Smooth muscle cell (in vitro differentiated cells): ENCODE results near the gene LSP1. TPM values are rescaled to one million over a fixed set of nuclear protein-coding genes. Genes with fewer than 3 reads are reported as not detected.

Experiments
- DNase-seq: peaks from one replicate; lab custom pipeline; 2025; ENCODE audit not compliant: unreplicated experiment; lab: John Stamatoyannopoulos, UW
- H2AFZ ChIP-seq: fragments of 200-600 bp; sonication (generic); 2 replicates; pipeline ENCODE4 v1.6.0; 2016; ENCODE audit warnings: antibody characterized with exemption, low read depth, mild to moderate bottlenecking
- H3F3A ChIP-seq: fragments of 200-600 bp; sonication (generic); 2 replicates; pipeline ENCODE4 v1.6.0; 2017; ENCODE audit warnings: antibody characterized with exemption, low read depth
- H3K27ac ChIP-seq: fragments of 200-600 bp; sonication (generic); 2 replicates; pipeline ENCODE4 v1.5.1; 2016; ENCODE audit warnings: low read depth, mild to moderate bottlenecking
- H3K27me3 ChIP-seq: fragments of 200-600 bp; sonication (generic); 2 replicates; pipeline ENCODE4 v1.6.1; 2016; ENCODE audit warnings: low read depth, mild to moderate bottlenecking
- H3K36me3 ChIP-seq: fragments of 200-600 bp; sonication (generic); 2 replicates; pipeline ENCODE4 v1.5.1; 2016; ENCODE audit warnings: low read depth
- H3K4me1 ChIP-seq: fragments of 200-600 bp; sonication (generic); 2 replicates; pipeline ENCODE4 v1.5.1; 2016; ENCODE audit warnings: low read depth
- H3K4me2 ChIP-seq: fragments of 200-600 bp; sonication (generic); 2 replicates; pipeline ENCODE4 v1.6.0; 2016; ENCODE audit warnings: mild to moderate bottlenecking
- H3K4me3 ChIP-seq: fragments of 200-600 bp; sonication (generic); 2 replicates; pipeline ENCODE4 v1.5.1; 2016; ENCODE audit warnings: mild to moderate bottlenecking
- H3K79me2 ChIP-seq: fragments of 200-600 bp; sonication (generic); 2 replicates; pipeline ENCODE4 v1.6.0; 2016; ENCODE audit warnings: low read depth, mild to moderate bottlenecking
- H3K9ac ChIP-seq: fragments of 200-600 bp; sonication (generic); 2 replicates; pipeline ENCODE4 v1.6.0; 2016; ENCODE audit warnings: low read depth
- H3K9me3 ChIP-seq: fragments of 200-600 bp; sonication (generic); replicated peaks from 2 replicates; pipeline ENCODE4 v1.5.1; 2016; ENCODE audit warnings: low read depth
- H4K20me1 ChIP-seq: fragments of 200-600 bp; sonication (generic); 2 replicates; pipeline ENCODE4 v1.6.0; 2016; ENCODE audit warnings: low read depth
- WGBS: methylation state at CpG from one replicate; pipeline ENCODE4 v1.1.7; 2016; ENCODE audit warnings: low lambda C conversion rate; 5-methylcytosine and 5-hydroxymethylcytosine counted together
- polyA plus RNA-seq: library from polyadenylated mRNA; unstranded; fragments of >200 nt; fragmentation: Nextera tagmentation; extraction: Ambion mirVana; gene quantifications from 2 replicates; pipeline ENCODE4 v1.2.1, GENCODE V29; 2016
- total RNA-seq: library from RNA; depleted of rRNA; stranded (reverse); fragments of >200 nt; gene quantifications from 2 replicates; pipeline ENCODE4 v1.2.3, GENCODE V29; 2014
- TF ChIP-seq, protein P1 (sequence below): fragments of 200-600 bp; sonication (generic); IDR thresholded peaks from 2 replicates; pipeline ENCODE4 v1.5.1; 2017; ENCODE audit warnings: borderline replicate concordance, mild to moderate bottlenecking, antibody characterized with exemption; ENCODE audit not compliant: insufficient read depth, poor library complexity, severe bottlenecking

The LSP1 gene
- total and polyA plus RNA-seq, 2 experiments from 2014 or later = 2.1 to 13.7 TPM

GRCh38 chr11:1879342-1879940 lies 26.6 kb downstream of the LSP1 start:
- WGBS = 90% methylated on average over 13 of the region's 13 CpGs
- peak overlapping the region; percentile 89 for H3K27ac ChIP-seq

GRCh38 chr11:1879941-1880720 lies 27.2 kb downstream of the LSP1 start:
- H3K79me2 ChIP-seq = no peaks in the 10 kb centered on the region
- peak overlapping the region; percentile 72 for H2AFZ ChIP-seq
- no peaks in the 10 kb centered on the region for H3K27me3 ChIP-seq
- H3K27ac ChIP-seq = peak overlapping the region; percentile 89
- H3K9me3 ChIP-seq = no peaks in the 10 kb centered on the region
- peak overlapping the region; percentile 78 for H3K9ac ChIP-seq
- H3K36me3 ChIP-seq = no peaks in the 10 kb centered on the region
- DNase-seq = no peak
- no peaks in the 10 kb centered on the region for H3F3A ChIP-seq
- 87% methylated on average over 29 of the region's 32 CpGs for WGBS
- H3K4me3 ChIP-seq = no peak overlapping the region
- TF ChIP-seq, protein P1, sequence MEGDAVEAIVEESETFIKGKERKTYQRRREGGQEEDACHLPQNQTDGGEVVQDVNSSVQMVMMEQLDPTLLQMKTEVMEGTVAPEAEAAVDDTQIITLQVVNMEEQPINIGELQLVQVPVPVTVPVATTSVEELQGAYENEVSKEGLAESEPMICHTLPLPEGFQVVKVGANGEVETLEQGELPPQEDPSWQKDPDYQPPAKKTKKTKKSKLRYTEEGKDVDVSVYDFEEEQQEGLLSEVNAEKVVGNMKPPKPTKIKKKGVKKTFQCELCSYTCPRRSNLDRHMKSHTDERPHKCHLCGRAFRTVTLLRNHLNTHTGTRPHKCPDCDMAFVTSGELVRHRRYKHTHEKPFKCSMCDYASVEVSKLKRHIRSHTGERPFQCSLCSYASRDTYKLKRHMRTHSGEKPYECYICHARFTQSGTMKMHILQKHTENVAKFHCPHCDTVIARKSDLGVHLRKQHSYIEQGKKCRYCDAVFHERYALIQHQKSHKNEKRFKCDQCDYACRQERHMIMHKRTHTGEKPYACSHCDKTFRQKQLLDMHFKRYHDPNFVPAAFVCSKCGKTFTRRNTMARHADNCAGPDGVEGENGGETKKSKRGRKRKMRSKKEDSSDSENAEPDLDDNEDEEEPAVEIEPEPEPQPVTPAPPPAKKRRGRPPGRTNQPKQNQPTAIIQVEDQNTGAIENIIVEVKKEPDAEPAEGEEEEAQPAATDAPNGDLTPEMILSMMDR = no peak
- H4K20me1 ChIP-seq = no peaks in the 10 kb centered on the region
- no peak overlapping the region for H3K4me2 ChIP-seq
- H3K4me1 ChIP-seq = peaks cover 6% of the 10 kb centered on the region

More at GRCh38 chr11:1879342-1879940, 26.6 kb downstream of the LSP1 start:
- Histone ChIP-seq H3K9ac (no peak overlapping the region), H3K4me1 (peaks cover 6% of the 10 kb centered on the region), H2AFZ (no peak overlapping the region), H3K27me3 (no peaks in the 10 kb centered on the region), H3K36me3 (no peaks in the 10 kb centered on the region), H3K9me3 (no peaks in the 10 kb centered on the region), H3K4me2 (no peak overlapping the region), H3K79me2 (no peaks in the 10 kb centered on the region), H4K20me1 (no peaks in the 10 kb centered on the region), H3K4me3 (no peak overlapping the region), H3F3A (no peaks in the 10 kb centered on the region)
- DNase-seq = no peak
- TF ChIP-seq, protein P1 = no peak

- H4K20me1 ChIP-seq = no peaks in the 10 kb centered on the region
- peak overlapping the region; percentile 72 for H2AFZ ChIP-seq
- peaks cover 6% of the 10 kb centered on the region for H3K4me1 ChIP-seq
- H3K27me3 ChIP-seq = no peaks in the 10 kb centered on the region
- no peak for DNase-seq
- no peaks in the 10 kb centered on the region for H3K79me2 ChIP-seq
- peak overlapping the region; percentile 78 for H3K9ac ChIP-seq
- no peak overlapping the region for H3K4me2 ChIP-seq
- H3K9me3 ChIP-seq = no peaks in the 10 kb centered on the region
- 85% methylated on average over 9 of the region's 9 CpGs for WGBS
- H3F3A ChIP-seq = no peaks in the 10 kb centered on the region
- peak overlapping the region; percentile 89 for H3K27ac ChIP-seq
- no peak overlapping the region for H3K4me3 ChIP-seq
- TF ChIP-seq, protein P1 = no peak
- no peaks in the 10 kb centered on the region for H3K36me3 ChIP-seq
Measured at GRCh38 chr11:1880746-1881441, 28.0 kb downstream of the LSP1 start.
